GM19397 (cell line): ENCODE measurements around the gene SLC22A16.
"Not testable (repeated sequence)": the region's sequence is repeated elsewhere in the genome, so short reads cannot be mapped to it uniquely, and the experiment has no call there.

Experiments used
- ATAC-seq: cut with Tn5 transposase; IDR thresholded peaks from one replicate; pipeline ENCODE4 v1.9.1; 2021; ENCODE audit warnings: mild to moderate bottlenecking, moderate library complexity; ENCODE audit not compliant: unreplicated experiment

SLC22A16 gene

DNA sequence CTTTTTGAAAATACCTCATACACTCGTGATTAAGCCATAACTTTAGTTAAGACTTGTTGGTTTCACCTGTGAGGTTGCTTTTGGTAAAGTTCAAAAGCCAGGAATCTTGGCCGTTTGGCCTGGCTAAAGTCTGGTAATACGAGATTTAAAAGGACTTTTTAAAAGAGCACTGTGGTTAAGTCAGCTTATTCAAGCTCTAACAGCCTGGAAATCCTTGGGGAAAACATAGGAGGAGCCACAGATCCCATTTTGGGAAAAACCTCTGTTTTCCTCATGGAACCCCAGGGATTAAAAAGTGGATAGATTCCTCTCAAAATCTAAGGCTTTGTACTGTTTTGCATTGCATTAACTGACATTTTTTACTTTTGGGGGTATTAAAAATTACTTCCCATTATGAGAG lies 13.7 kb upstream of the SLC22A16 start:
- no peak for ATAC-seq

GRCh38 chr6:110488606-110489190 lies 12.3 kb upstream of the SLC22A16 start:
- no peak for ATAC-seq

GRCh38 chr6:110487968-110488381 lies 11.6 kb upstream of the SLC22A16 start:
- ATAC-seq = not testable (repeated sequence)

DNA sequence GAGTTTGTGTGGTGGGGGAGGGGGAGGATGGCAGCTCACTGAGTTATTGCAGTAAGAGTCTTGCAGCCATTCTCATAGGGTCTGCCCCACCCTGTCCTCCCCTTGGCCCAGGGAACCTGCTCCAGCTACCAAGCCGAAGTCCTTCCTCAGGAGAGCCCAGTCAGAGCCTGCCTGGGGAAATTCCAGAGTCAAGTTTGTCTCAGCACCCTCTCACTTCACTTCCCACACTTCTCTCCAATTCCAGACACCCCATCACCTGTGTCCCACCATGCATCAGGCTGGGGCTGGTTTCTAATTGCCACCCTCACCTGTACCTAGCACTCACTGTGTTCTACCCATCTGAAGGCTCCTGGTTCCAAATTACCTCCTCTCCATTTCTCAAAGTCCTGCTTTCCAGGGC lies 10.3 kb upstream of the SLC22A16 start:
- no peak for ATAC-seq

DNA sequence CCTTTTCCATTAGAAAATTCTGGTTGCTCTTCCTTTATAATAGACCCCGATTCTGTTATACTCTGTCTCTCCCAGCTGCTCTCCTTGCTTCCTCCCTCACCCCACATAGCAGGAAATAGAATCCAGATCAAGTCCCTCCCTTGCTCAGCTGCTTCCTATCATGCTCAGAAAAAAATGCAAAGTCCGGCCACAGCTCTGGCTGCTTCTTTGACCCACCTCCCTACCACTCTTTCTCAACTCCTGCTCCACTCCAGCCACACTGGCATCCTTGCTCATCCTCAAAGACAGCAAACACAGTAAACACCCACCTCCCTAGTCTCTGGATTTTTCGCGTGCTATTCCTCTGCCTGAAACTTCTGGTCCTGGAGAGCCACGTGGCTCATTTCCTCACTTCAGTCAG lies 9.1 kb upstream of the SLC22A16 start:
- no peak for ATAC-seq

DNA sequence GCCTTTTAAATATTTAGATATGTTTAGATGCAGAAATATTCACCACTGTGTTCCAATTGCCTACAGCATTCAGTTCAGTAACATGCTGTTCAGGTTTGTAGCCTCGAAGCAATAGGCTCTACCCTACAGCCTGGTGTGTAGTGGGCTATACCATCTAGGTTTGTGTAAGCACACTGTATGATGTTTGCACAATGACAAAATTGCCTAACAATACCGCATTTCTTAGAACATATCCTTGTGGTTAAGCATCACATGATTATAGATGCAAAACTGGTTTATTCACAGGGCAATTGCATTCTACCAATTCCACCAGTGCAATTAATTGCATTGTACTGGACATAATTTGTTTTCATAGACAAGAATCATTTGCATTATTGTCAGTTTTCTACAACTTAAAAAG lies 7.9 kb upstream of the SLC22A16 start:
- ATAC-seq = no peak

DNA sequence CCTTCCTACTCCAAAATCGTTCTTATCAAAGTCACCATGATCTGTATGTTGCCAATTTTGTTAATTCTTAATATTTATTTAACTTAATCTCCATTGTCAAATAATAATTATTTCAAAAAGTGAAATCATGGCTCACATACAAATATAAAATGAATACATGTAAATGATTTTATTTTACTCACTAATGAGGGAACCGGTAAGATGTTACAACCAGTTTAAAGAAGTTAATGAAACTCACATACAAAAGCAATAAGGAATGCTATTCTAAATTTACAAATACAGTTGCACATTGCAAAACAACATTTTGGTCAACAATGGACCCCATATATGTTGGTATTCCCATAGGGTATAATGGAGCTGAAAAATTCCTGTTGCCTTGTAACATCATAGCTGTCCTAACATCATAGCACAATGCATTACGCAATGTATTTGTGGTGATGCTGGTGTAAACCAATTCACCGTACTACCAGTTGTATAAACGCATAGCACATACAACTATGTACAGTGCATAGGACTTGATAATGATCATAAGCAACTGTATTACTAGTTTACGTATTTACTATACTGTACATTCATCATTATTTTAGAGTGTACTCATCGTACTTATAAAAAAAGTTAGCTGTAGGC lies 6.5 kb upstream of the SLC22A16 start:
- ATAC-seq = no peak

- no peak for ATAC-seq
Observed at GRCh38 chr6:110481081-110481480, 4.7 kb upstream of the SLC22A16 start.

DNA sequence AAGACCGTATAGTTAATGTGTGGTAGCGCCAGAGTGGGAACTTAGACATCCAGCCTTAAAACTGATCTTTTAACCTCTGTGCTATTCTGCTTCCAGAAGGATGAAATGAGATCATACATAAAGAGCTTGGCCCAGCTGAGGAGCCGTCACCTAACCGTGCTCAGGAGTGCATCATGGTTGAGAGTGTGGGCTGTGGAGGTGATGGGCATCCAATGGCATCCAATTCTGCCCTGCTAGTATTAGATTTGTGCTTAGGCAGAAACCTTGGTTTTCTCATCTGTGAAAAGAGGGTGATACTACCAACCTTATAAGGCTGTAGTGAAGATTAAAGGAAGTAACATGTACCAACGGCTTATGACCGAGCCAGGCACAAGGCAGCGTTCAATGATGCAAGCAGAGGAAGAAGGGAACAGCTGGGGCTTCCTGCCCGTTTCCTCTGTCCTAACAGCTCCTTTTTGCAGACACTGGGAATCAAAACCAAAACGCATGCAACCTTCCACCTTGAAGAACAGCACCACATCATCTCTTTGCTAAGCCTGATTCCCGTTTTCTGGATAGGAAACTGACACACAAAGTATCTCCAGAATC lies 1.3 kb downstream of the SLC22A16 start:
- no peak for ATAC-seq

- no peak for ATAC-seq
Observed at GRCh38 chr6:110474500-110474899, 1.9 kb downstream of the SLC22A16 start.

- ATAC-seq = no peak
Observed at GRCh38 chr6:110472739-110473138, 3.7 kb downstream of the SLC22A16 start.

DNA sequence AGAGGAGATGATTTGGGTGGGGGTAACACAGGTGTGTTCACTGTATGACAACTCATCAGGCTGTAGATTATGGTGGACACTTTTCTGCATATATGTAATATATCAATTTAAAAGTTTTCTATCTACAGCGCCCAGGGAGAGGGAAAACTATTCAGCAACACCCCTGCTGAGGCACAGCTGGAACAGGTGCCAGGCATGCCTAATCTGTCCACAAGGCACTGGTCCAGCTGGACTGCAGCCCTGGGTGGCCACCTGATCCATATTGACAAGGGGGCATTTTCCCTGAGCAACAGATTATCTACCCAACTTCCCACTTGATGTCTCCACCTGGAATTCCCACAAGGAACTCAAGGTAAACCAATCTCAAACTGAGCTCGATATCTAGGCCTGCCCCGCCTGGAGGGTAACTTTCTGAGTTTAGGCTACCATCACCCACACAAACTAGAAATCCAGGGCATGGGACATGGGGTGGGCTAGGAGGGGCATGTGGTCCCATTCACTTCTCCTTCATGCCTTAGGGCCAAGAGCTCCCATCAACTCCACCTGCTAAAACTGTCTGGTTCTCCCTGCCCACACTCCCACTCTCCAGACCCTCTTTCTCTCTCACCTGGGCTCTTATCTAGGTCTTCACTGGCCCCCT lies 4.6 kb downstream of the SLC22A16 start:
- no peak for ATAC-seq

DNA sequence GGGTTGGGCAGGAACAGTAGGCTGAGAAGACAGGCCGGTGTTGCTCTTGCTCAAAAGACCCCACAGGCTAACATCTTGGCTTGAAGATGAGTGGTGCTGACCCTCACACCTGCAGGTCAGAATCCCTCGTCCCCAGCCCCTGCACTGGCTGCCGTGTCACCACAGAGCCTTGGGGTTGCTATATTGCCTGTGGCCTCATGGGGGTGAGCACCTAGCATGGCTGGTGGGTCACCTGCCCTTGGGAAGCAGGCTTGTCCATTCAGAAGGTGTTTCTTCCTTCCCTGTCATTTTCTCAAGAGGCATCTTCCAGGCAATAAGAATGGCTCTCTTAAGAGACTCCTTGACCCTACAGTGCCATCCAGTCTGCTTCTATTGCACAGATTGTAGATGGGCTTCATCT lies 7.7 kb downstream of the SLC22A16 start:
- no peak for ATAC-seq

DNA sequence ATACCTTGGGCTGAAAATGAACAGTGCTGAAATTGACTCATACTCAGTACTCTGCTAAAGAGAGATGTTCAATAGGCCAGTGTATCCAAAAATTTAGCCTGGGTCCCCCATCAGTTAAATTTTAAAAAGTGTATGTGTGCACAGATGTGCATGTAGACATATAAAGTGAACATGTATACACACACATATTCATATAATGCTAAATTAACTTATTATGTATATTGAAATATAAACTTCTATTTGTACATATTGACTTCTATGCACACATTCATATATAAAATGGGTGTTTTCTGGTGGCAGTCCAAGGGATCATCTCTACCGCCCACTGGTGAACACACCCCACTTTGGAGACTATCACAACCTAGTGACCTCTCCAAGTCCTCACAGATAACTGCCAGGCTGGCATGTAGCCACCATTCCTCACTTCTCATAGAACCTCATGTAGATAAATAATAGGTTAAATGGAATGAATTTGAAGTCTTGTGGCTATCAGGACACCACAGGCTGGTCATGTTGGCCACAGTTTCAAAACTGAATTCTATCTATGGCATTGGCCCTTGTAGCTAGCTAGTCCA lies 8.8 kb downstream of the SLC22A16 start:
- no peak for ATAC-seq

DNA sequence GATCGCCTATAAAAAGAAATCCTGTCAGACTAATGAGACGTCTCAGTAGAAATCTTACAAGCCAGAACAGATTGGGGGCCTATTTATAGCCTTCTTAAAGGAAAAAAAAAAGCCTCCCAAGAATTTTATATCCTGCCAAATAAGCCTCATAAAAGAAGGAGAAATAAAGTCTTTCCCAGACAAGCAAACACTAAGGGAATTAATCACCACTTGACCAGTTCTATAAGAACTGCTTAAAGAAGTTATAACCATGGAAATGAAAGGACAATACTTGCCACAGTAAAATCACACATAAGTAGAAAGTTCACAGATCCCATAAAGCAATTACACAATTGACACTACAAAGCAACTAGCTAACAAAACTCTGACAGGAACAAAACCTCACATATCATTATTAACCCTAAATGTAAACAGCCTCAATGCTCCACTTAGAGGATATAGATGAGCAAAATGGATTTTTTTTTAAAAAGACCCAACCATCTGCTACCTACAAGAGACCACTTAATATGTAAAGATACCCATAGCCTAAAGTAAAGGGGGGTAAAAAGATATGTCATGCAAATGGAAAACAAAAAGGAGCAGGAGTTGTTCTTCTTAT lies 13.4 kb downstream of the SLC22A16 start:
- ATAC-seq = no peak

DNA sequence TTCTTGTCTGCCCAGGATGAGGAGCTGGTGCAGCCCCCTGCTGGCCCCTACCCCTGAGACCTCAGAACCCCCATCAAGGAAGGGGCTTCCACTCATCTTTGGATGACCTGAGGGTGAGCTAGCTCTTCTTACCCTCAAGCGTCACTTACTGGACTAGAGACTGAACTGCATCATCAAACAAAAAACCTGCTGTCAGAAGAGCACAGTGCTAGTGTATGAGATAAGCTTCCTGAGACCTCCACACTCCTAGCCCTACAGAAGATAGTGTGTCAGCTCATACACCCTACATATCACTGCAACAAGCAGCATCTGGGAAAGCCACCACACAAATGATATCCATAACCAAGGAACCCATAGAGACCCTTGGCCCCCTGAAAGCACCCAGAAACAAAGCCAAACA lies 15.0 kb downstream of the SLC22A16 start:
- ATAC-seq = no peak

DNA sequence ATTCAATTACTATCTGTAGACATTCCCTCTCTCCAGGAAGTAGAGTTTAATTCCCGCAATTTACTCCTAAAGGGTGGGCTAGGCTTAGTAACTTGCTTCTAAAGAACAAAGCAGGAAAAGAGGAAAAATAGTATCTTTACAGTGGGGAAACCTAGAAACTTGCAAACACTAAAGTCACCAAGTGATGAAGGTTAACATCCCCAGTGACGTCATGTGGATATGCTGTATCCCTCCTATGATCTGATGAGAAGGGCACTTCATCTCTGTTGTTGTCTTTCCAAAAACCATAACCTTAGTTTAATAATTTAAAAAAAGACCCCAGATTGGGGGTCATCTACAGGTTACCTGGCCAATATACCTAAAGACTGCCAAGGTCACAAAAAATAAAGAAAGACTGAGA lies 17.3 kb downstream of the SLC22A16 start:
- ATAC-seq = no peak

DNA sequence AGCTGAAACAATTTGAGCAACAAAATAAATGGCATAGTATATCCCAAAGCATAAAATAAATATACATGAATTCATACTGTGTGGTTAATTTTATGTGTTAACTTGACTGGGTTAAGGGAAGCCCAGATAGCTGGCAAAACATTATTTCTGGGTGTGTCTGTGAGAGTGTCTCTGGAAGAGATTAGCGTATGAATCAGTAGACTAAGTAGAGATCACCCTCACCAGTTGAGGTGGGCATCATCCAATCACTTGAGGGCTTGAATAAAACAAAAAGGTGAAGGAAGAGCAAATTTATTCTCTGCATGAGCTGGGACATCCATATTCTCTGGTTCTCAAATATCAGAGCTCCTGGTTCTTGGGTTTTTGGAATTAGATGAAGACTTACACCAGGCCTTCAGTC lies 17.9 kb downstream of the SLC22A16 start:
- ATAC-seq = no peak

- not testable (repeated sequence) for ATAC-seq
Observed at GRCh38 chr6:110457567-110458175, 18.7 kb downstream of the SLC22A16 start.

- ATAC-seq = no peak
Observed at GRCh38 chr6:110456694-110457093, 19.7 kb downstream of the SLC22A16 start.

GRCh38 chr6:110449541-110449895 lies 26.9 kb downstream of the SLC22A16 start:
- ATAC-seq = no peak
